HG03460 (cell line): ENCODE measurements around the gene ITGA7.

Experiments used
- ATAC-seq: cut with Tn5 transposase; IDR thresholded peaks from one replicate; pipeline ENCODE4 v1.9.1; 2021; ENCODE audit not compliant: unreplicated experiment

ITGA7 gene

DNA sequence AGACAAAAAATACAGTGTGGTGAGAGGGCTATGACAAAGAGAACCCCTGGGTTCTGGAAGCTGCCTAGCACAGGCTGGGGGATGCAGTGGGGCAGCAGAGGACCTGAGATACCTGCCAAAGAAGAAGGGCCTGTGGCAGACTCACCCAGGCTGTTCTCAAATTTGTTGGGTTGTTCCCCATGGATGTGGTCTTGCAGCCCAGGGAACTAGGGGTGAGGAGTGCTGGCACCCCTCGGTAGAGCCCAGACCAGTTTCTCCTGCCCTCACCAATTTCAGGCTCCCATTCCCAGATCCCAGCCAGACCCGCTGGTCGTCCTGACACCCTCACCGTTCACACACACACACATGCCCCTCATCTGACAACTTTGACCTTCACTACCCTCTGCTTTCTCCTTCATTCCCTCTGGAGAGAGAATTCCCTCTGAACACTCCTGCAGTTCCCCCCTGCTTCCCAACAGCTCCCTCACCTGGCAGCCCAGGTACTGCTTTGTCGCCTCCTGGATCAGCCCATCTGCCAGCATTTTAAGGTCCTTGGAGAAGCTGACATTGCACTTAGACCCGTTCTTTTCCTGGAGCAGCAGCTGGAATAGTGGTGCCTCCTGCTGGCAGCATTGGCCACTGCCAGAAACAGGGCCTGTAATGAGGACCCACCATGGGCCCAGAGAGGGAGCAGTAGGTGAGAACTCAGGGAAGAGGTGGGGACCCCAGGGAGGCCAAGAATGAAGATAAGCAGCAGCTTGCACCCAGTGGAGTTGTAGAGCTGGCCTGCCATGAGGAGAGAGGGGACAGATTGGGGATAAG is 29.3 kb upstream of the ITGA7 start:
- ATAC-seq = peak; percentile 32

GRCh38 chr12:55736076-55736475 is 28.4 kb upstream of the ITGA7 start:
- ATAC-seq = no peak

- ATAC-seq = no peak
Observed at GRCh38 chr12:55734595-55734994, 26.9 kb upstream of the ITGA7 start.

- ATAC-seq = no peak
Observed at GRCh38 chr12:55733858-55734257, 26.2 kb upstream of the ITGA7 start.

DNA sequence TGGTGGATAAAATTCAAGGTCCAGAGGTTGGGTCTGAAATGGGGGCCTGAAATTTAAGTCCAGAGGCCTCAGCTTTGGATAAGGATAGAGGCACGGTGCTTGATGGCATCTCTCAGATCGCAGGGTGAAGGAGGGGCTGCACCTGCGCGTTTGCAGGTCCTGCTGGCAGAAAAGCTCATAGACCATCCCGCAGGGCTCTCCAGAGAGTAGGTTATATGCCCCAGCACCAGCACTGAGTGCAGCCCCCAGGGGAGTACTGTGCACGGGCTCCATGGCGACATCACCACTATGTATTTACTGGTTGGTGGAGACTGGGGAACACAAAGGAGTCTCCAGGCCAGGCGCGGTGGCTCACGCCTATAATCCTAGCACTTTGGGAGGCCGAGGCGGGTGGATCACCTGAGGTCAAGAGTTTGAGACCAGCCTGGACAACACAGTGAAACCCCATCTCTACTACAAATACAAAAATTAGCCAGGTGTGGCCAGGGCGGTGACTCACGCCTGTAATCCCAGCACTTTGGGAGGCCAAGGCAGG is 25.4 kb upstream of the ITGA7 start:
- no peak for ATAC-seq

DNA sequence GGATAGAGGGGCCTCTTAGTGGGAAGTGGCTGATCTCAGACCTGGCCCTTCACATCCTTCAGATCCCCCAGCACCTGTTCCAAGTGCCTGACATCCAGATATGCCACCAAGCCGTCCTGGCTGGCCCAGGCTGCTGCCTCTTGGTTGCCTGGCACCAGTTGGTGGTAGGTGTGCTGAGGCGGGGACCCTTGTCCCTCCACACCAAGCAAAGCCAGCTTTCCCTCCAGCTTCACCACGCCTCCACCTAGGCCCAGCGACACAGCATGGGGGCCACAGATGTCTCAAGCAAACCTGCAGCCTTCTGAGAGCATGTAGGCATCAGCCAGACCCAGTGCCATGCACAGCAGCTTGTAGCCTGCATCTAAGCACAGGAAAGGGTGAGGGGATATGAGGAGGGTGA is 24.6 kb upstream of the ITGA7 start:
- ATAC-seq = no peak

DNA sequence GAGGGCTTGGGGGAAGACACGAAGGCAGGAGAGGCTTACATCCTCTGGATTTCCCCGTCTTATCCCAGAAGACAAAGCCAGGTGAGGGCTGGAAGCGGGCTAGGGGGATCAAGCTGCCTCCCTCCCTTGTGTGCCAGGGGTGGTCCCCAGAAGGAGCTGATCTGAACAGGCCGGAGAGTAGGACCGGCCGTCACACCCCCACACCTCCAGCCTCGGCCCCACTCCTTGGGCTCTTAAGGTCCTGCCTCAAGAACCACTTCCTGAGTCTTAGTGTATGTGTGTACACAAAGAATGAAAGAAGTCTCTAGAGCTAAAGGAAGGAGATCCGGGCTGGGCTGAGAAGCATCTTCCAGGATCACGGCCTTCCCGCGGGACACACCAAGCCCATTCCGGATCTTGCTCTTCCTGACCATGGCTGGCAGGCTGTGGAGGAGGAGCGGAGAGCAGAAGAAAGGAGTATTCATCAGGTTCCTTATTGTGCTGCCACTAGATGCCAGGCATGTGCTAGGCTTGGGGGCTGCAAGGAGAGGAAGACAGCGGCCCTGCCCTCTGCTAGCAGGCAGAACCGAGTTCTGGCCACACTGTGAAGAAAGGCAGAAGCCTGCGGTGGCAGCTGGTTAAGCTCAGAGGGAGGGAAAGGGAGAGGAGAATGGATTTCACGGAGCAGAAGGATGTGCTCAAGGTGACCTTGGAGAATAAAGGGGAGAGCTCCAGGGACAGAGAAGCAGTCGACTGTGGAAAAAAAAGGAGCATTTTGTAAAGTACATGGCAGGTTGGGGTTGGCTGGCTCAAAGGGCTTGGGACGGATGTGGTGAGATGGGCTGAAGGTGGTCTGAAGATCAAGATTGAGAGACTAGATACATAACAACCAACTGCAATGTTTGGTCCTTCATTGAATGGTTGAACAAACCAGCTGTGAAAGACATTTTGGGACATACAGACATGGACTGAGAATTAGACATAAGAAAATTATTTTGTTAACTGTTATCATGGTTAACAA is 22.4 kb upstream of the ITGA7 start:
- peak; percentile 47 for ATAC-seq

- peak; percentile 59 for ATAC-seq
Observed at GRCh38 chr12:55728939-55729818, 21.5 kb upstream of the ITGA7 start, which contains the start of gene CD63. CD63 (minus strand) TSS chr12:55729009; CDS start chr12:55728341, 668 bp downstream.

- ATAC-seq = peak; percentile 15
Observed at GRCh38 chr12:55728186-55728938, 20.7 kb upstream of the ITGA7 start.

GRCh38 chr12:55727643-55728185 is 20.0 kb upstream of the ITGA7 start:
- ATAC-seq = no peak

- ATAC-seq = no peak
Observed at GRCh38 chr12:55726971-55727370, 19.3 kb upstream of the ITGA7 start.

GRCh38 chr12:55725556-55725955 is 17.9 kb upstream of the ITGA7 start:
- ATAC-seq = no peak

- no peak for ATAC-seq
Observed at GRCh38 chr12:55724940-55725309, 17.2 kb upstream of the ITGA7 start.

DNA sequence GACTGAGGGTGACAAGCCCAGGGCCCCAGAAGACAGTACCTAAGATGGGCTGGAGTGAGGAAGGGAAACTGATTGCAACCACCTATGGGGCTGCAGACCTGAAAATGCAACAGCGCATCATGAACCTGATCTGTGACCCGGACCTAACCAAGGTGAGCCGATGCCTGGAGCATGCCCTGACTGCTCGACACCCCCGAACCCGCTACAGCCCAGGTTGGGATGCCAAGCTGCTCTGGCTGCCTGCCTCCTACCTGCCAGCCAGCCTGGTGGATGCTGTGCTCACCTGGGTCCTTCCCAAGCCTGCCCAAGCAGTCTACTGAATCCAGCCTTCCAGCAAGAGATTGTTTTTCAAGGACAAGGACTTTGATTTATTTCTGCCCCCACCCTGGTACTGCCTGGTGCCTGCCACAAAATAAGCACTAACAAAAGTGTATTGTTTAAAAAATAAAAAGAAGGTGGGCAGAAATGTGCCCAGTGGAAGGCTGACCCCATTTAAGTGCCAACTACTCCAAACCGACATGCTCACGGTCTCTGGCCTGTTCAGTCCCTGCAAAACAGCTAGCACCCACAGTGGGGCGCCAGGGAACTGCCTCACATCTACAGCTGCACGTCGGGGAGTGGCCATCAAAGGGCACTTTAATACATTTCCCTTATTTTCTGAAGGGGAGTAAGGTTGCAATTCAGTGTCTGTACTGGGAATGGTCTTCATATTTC is 16.7 kb upstream of the ITGA7 start:
- no peak for ATAC-seq

- ATAC-seq = no peak
Observed at GRCh38 chr12:55723516-55724225, 16.0 kb upstream of the ITGA7 start.

- ATAC-seq = no peak
Observed at GRCh38 chr12:55722948-55723347, 15.2 kb upstream of the ITGA7 start.

DNA sequence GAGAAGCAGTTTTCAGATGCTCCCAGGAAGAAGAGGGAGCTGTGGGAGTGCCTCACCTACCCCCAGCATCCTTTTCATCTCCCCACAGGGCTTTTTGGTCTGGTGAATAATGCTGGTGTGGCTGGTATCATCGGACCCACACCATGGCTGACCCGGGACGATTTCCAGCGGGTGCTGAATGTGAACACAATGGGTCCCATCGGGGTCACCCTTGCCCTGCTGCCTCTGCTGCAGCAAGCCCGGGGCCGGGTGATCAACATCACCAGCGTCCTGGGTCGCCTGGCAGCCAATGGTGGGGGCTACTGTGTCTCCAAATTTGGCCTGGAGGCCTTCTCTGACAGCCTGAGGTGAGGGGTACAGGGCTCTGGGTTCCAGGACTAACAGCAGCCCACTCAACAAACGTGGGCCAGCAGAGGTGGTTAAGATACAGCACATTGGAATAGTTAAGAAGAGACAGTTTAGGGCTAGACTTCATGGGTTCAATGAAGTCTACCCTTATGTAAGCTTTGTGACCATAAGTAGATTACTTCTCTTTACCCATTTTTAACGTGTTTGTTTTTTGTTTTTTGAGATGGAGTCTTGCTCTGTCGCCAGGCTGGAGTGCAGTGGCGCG is 14.0 kb upstream of the ITGA7 start:
- no peak for ATAC-seq

DNA sequence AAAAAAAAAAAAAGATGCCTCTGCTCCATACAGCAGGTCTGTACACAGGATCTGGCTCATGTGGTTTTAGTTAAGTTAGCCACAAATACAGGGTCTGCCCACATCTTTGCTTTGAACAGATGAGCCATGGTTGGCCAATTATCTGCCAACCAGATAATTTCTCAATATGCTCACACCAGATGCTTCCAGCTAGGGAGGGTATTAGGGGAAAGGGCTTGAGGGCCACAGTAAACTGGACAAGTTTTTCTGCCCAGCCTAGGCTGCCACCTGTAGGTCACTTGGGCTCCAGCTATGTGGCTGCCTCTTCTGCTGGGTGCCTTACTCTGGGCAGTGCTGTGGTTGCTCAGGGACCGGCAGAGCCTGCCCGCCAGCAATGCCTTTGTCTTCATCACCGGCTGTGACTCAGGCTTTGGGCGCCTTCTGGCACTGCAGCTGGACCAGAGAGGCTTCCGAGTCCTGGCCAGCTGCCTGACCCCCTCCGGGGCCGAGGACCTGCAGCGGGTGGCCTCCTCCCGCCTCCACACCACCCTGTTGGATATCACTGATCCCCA is 13.3 kb upstream of the ITGA7 start:
- ATAC-seq = no peak
